Natural killer cell (primary cell): ENCODE results near the gene PGS1. TPM values are rescaled to one million over a fixed set of nuclear protein-coding genes. Genes with fewer than 3 reads are reported as not detected.

ENCODE experiments used
- ATAC-seq, 3 donors: fragments of 150-1000 bp in 2 of 3; fragments of 200-7000 bp in 1 of 3; cut with Tn5 transposase; 1 replicate in 1 of 3; 2 replicates in 2 of 3; pipeline ENCODE4 v1.10.0; 2021; ENCODE audit warnings: mild to moderate bottlenecking in 2 of 3, moderate library complexity in 2 of 3
- DNase-seq, 2 donors: peaks; one replicate each; pipeline versions ENCODE4 v3.0.0 to v3.0.0-alpha.2; 2013 to 2021; ENCODE audit warnings: mixed read lengths in 1 of 2
- H3K27ac ChIP-seq: one replicate; pipeline ENCODE4 v1.5.1; 2013; ENCODE audit warnings: mild to moderate bottlenecking, low read length
- H3K27me3 ChIP-seq: one replicate; pipeline ENCODE4 v1.6.1; 2013; ENCODE audit warnings: low read length; ENCODE audit not compliant: control insufficient read depth, insufficient read depth
- H3K36me3 ChIP-seq: one replicate; pipeline ENCODE4 v1.6.1; 2013; ENCODE audit warnings: low read length; ENCODE audit not compliant: control insufficient read depth, insufficient read depth
- H3K4me1 ChIP-seq: one replicate; pipeline ENCODE4 v1.6.1; 2013; ENCODE audit warnings: low read length; ENCODE audit not compliant: control insufficient read depth, insufficient read depth
- H3K4me3 ChIP-seq: one replicate; pipeline ENCODE4 v1.5.1; 2013; ENCODE audit warnings: low read length
- H3K9me3 ChIP-seq: one replicate; pipeline ENCODE4 v1.6.1; 2013; ENCODE audit warnings: low read length; ENCODE audit not compliant: control insufficient read depth, insufficient read depth
- H3K27ac Mint-ChIP-seq, 2 donors: one replicate each; pipeline ENCODE4 v1.8.0; 2022; ENCODE audit warnings: mild to moderate bottlenecking in 2 of 2, mixed read lengths in 2 of 2, moderate library complexity in 1 of 2
- H3K27me3 Mint-ChIP-seq, 2 donors: one replicate each; pipeline ENCODE4 v1.8.0; 2022; ENCODE audit warnings: low read depth in 2 of 2, mixed read lengths in 2 of 2
- H3K36me3 Mint-ChIP-seq: one replicate; pipeline ENCODE4 v1.8.0; 2022; ENCODE audit warnings: mixed read lengths
- H3K4me1 Mint-ChIP-seq, 2 donors: one replicate each; pipeline ENCODE4 v1.8.0; 2022; ENCODE audit warnings: mixed read lengths in 2 of 2
- H3K4me3 Mint-ChIP-seq: one replicate; pipeline ENCODE4 v1.8.0; 2022; ENCODE audit warnings: mild to moderate bottlenecking, moderate library complexity, mixed read lengths
- H3K9me3 Mint-ChIP-seq, 2 donors: one replicate each; pipeline ENCODE4 v1.8.0; 2022; ENCODE audit warnings: mixed read lengths in 2 of 2
- WGBS: methylation state at CpG from one replicate; pipeline ENCODE4 v1.1.7; 2013; ENCODE audit warnings: missing lambda C conversion rate; ENCODE audit not compliant: insufficient coverage; 5-methylcytosine and 5-hydroxymethylcytosine counted together
- intact Hi-C: fragments of 100-400 bp; cut with micrococcal nuclease; formaldehyde crosslinking; loops from one replicate; pipeline ENCODE4 v1.14.2; 2022
- total RNA-seq, 4 donors: library from RNA; stranded (reverse); fragments of 120-200 nt in 1 of 4; gene quantifications; one replicate each; pipeline versions ENCODE4 v1.2.3 to v1.2.4, GENCODE V29; 2013 to 2022
- TF ChIP-seq, protein P1 (sequence below): fragments of 200-600 bp; IDR thresholded peaks from one replicate; pipeline ENCODE4 v1.8.0; 2022; ENCODE audit warnings: antibody characterized with exemption

PGS1 gene
- total RNA-seq, 3 donors from 2014 or later (not counting 1 experiment from before 2014, with no cell fraction given): 47.9 to 53.6 (median 48.3) TPM

- no peak overlapping the region for H3K27ac ChIP-seq
- no peak overlapping the region for H3K4me3 ChIP-seq
- no peak for ATAC-seq
- H3K4me1 Mint-ChIP-seq: peaks cover 16 to 46% of the 10 kb centered on the region in 2 donors
- TF ChIP-seq, protein P1, sequence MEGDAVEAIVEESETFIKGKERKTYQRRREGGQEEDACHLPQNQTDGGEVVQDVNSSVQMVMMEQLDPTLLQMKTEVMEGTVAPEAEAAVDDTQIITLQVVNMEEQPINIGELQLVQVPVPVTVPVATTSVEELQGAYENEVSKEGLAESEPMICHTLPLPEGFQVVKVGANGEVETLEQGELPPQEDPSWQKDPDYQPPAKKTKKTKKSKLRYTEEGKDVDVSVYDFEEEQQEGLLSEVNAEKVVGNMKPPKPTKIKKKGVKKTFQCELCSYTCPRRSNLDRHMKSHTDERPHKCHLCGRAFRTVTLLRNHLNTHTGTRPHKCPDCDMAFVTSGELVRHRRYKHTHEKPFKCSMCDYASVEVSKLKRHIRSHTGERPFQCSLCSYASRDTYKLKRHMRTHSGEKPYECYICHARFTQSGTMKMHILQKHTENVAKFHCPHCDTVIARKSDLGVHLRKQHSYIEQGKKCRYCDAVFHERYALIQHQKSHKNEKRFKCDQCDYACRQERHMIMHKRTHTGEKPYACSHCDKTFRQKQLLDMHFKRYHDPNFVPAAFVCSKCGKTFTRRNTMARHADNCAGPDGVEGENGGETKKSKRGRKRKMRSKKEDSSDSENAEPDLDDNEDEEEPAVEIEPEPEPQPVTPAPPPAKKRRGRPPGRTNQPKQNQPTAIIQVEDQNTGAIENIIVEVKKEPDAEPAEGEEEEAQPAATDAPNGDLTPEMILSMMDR: no peak
- peaks cover 42% of the 10 kb centered on the region for H3K4me1 ChIP-seq
- H3K27me3 ChIP-seq: no peaks in the 10 kb centered on the region
- H3K27me3 Mint-ChIP-seq: no peaks in the 10 kb centered on the region
- WGBS: 89% methylated on average over 4 of the region's 4 CpGs
- no peaks in the 10 kb centered on the region for H3K36me3 Mint-ChIP-seq
- no peak overlapping the region for H3K4me3 Mint-ChIP-seq
- intact Hi-C loops: no loop called here
- no peak for DNase-seq
- no peak overlapping the region for H3K27ac Mint-ChIP-seq
- peaks cover 0 to under 1% of the 10 kb centered on the region in 2 donors for H3K9me3 Mint-ChIP-seq
- no peaks in the 10 kb centered on the region for H3K9me3 ChIP-seq
- H3K36me3 ChIP-seq: peaks cover 13% of the 10 kb centered on the region
Observed at GRCh38 chr17:78391843-78392242, 13.4 kb downstream of the PGS1 start.

DNA sequence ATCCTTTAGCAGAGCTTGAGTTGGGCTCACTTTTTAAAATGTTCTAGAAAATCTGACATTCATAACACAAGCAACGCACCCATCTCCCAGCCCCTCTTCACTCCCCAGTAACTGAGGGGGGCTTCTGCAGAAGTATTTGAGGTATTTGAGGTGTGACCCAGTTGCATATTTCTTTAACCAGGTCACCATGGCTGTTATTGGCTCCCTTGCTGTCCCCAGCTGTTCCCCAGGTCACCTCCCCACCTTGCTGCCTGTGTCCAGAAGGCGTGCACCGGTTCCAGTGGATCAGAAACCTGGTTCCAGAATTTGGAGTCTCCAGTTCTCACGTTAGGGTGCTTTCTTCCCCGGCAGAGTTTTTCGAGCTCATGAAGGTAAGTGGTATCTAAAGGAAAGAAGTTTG is 13.8 kb downstream of the PGS1 start:
- H3K9me3 ChIP-seq: no peaks in the 10 kb centered on the region
- Mint-ChIP-seq H3K27me3 (no peaks in the 10 kb centered on the region), H3K4me3 (no peak overlapping the region), H3K9me3 (no peaks in the 10 kb centered on the region), H3K4me1 (peaks cover 14 to 44% of the 10 kb centered on the region in 2 donors), H3K27ac (no peak overlapping the region), H3K36me3 (no peaks in the 10 kb centered on the region)
- DNase-seq: no peak
- peaks cover 17% of the 10 kb centered on the region for H3K36me3 ChIP-seq
- ATAC-seq: no peak
- H3K4me3 ChIP-seq: no peak overlapping the region
- TF ChIP-seq, protein P1: no peak
- no peaks in the 10 kb centered on the region for H3K27me3 ChIP-seq
- intact Hi-C loops: no loop called here
- 95% methylated on average over 5 of the region's 6 CpGs for WGBS
- H3K27ac ChIP-seq: no peak overlapping the region
- H3K4me1 ChIP-seq: peaks cover 38% of the 10 kb centered on the region

DNA sequence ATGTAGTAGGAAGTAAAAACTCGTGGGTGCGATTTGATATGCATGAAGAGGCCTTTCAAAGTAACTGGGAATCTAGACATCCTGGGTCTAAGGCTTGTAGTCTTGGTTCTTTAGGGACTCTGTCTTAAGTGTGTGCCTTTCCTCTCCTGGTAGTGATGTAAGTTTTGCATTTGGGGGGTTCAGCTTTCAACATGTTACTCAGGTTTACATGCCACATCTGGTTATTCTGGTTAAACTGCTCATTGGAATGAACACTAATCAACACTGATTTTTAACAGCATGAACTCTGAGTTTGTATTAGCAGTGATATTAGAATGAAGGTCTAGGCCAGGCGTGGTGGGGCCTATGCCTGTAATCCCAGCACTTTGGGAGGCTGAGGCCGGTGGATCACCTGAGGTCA is 15.1 kb downstream of the PGS1 start:
- TF ChIP-seq, protein P1: no peak
- H3K27me3 Mint-ChIP-seq: no peaks in the 10 kb centered on the region
- WGBS: 90% methylated on average over 4 of the region's 4 CpGs
- DNase-seq (no peak), ATAC-seq (no peak)
- intact Hi-C loops: no loop called here
- no peaks in the 10 kb centered on the region for H3K9me3 Mint-ChIP-seq
- Histone ChIP-seq H3K36me3 (peaks cover 27% of the 10 kb centered on the region), H3K27me3 (no peaks in the 10 kb centered on the region), H3K27ac (no peak overlapping the region), H3K4me1 (peaks cover 27% of the 10 kb centered on the region), H3K9me3 (no peaks in the 10 kb centered on the region), H3K4me3 (no peak overlapping the region)
- no peak overlapping the region for H3K27ac Mint-ChIP-seq
- no peaks in the 10 kb centered on the region for H3K36me3 Mint-ChIP-seq
- H3K4me1 Mint-ChIP-seq: peaks cover 12 to 35% of the 10 kb centered on the region in 2 donors
- H3K4me3 Mint-ChIP-seq: no peak overlapping the region

GRCh38 chr17:78394209-78394608 is 15.8 kb downstream of the PGS1 start:
- H3K27ac Mint-ChIP-seq: no peak overlapping the region

More at GRCh38 chr17:78394209-78394608, 15.8 kb downstream of the PGS1 start:
- DNase-seq: no peak
- H3K27me3 Mint-ChIP-seq: no peaks in the 10 kb centered on the region
- ATAC-seq: no peak
- Histone ChIP-seq H3K4me3 (no peak overlapping the region), H3K4me1 (peaks cover 21% of the 10 kb centered on the region), H3K9me3 (no peaks in the 10 kb centered on the region), H3K36me3 (peaks cover 33% of the 10 kb centered on the region), H3K27ac (no peak overlapping the region), H3K27me3 (no peaks in the 10 kb centered on the region)
- H3K4me1 Mint-ChIP-seq: peaks cover 6 to 29% of the 10 kb centered on the region in 2 donors
- no peaks in the 10 kb centered on the region for H3K9me3 Mint-ChIP-seq
- intact Hi-C loops: no loop called here
- WGBS: 97% methylated on average over 7 of the region's 7 CpGs
- no peaks in the 10 kb centered on the region for H3K36me3 Mint-ChIP-seq
- no peak overlapping the region for H3K4me3 Mint-ChIP-seq
- TF ChIP-seq, protein P1: no peak
